ENCODE results near the gene PHF23.
A peak's percentile ranks its signal among the peaks of the same experiment; 100 is the strongest.

The PHF23 gene

GRCh38 chr17:7196651-7197401 is 42.4 kb downstream of the PHF23 start:
- no peak for DNase-seq

- no peak for DNase-seq
Observed at GRCh38 chr17:7195971-7196370, 43.3 kb downstream of the PHF23 start.

GRCh38 chr17:7192271-7192937 is 46.9 kb downstream of the PHF23 start:
- DNase-seq: no peak

GRCh38 chr17:7191571-7192270 is 47.5 kb downstream of the PHF23 start:
- peak; percentile 42 for DNase-seq

- no peak for DNase-seq
Observed at GRCh38 chr17:7191069-7191468, 48.2 kb downstream of the PHF23 start.

- DNase-seq: no peak
Observed at GRCh38 chr17:7190276-7190917, 48.9 kb downstream of the PHF23 start.

GRCh38 chr17:7186241-7186640 is 53.0 kb downstream of the PHF23 start:
- no peak for DNase-seq

Measured in left hindlimb (tissue), 1 donor.